ENCODE data around the gene ASPM. TPM values are rescaled to one million over a fixed set of nuclear protein-coding genes. Genes with fewer than 3 reads are reported as not detected.

Gene ASPM
- total and polyA plus RNA-seq, 2 of the 4 experiments (the other 2 are of a cell fraction), result 7.1 to 27.8 TPM

DNA sequence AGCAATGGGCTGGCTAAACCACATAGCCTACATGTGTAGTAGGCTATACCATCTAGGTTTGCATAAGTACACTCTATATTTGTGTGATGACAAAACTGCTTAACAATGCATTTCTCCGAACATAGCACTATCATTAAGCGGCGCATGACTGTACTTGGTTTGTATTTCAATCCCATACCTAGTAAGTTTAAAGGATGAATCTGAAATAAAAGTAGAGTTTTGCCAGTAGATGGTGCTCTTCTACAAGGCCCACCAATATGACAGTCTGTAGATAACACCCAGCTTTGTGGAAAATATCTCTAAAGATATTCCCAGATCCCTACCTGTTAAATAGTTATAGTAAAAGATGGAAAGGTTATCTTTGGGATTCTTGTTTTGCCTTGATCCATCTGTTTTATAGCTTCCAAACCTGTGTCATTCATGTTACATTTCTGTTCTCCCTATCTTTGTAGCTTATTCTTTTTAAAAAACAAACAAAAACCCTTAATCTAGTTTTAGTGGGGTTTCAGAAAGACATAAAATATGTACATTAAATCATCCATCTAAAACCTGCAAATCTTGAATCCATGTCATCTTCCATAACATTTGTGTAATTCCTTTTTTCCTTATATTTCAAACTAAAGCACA is 33.9 kb upstream of the ASPM start:
- no peak overlapping the region for H3K4me3 ChIP-seq (ENCODE audit: insufficient read depth, low read depth, low read length)
- ATAC-seq (ENCODE audit: low read depth) (peak; percentile 80), DNase-seq (peak; percentile 92)
- H2AFZ ChIP-seq (replicated peaks; ENCODE audit: low read length, poor library complexity), result no peak overlapping the region
- H3K79me1 ChIP-seq (ENCODE audit: low read depth in 1 of 2, low read length in 2 of 2), result peaks cover 3% of the 10 kb centered on the region in 2 experiments; a peak in 3 of 4 replicates
- no peaks in the 10 kb centered on the region for H3K9me1 ChIP-seq (ENCODE audit: insufficient read depth, low read length)
- no peak overlapping the region for H2AK5ac ChIP-seq (ENCODE audit: low read depth, low read length)
- no peak overlapping the region for H4K5ac ChIP-seq (ENCODE audit: low read depth, low read length)
- dilution Hi-C loops (cut with HindIII; ENCODE audit: low sequenced_read_pairs, unreplicated experiment) (no loop called here), intact Hi-C loops (cut with micrococcal nuclease) (loop anchor here (1.0 to 5.0 kb wide), 3 partner anchors 14 to 177 kb away; no protein-coding TSS in a partner anchor), in situ Hi-C loops (cut with MboI; ENCODE audit: low sequenced_read_pairs) (no loop called here)
- H3K23ac ChIP-seq (ENCODE audit: low read depth, low read length), result no peak overlapping the region
- peaks cover 7% of the 10 kb centered on the region for H3K36me3 ChIP-seq (ENCODE audit: control insufficient read depth, insufficient read depth, low read length)
- H3K27ac ChIP-seq (ENCODE audit: insufficient read depth, low read length), result no peak overlapping the region
- no peak overlapping the region for H2BK5ac ChIP-seq (ENCODE audit: low read depth, low read length, poor library complexity, severe bottlenecking)
- H4K8ac ChIP-seq (ENCODE audit: low read depth in 2 of 2, low read length in 2 of 2), result no peak overlapping the region
- ChIA-PET CTCF (interaction anchor here (0.5 to 1.9 kb wide), 5 partner anchors 8 to 226 kb away, joined by 3 to 9 read pairs (median 3); no protein-coding TSS in a partner anchor), POLR2A (ENCODE audit: unreplicated experiment) (no interaction called here)
- peak overlapping the region; percentile 8; the same call in 1 of the 2 replicates for H3K4me2 ChIP-seq (ENCODE audit: low read depth, low read length)
- H3K4me1 ChIP-seq (ENCODE audit: control insufficient read depth, insufficient read depth, low read length), result 0 out of 2 replicates have a peak, but pooled peaks cover 4% of the 10 kb centered on the region
- no peak overlapping the region for H2BK120ac ChIP-seq (ENCODE audit: low read depth, low read length)
- H3K4ac ChIP-seq (ENCODE audit: low read depth, low read length), result no peak overlapping the region
- no peak overlapping the region for H4K91ac ChIP-seq (ENCODE audit: insufficient read depth, low read depth, low read length)
- no peaks in the 10 kb centered on the region for H3K27me3 ChIP-seq (ENCODE audit: control insufficient read depth, insufficient read depth, low read length)
- no peak overlapping the region for H3K9ac ChIP-seq (ENCODE audit: low read depth, low read length)
- no peak overlapping the region for H3K18ac ChIP-seq (ENCODE audit: low read depth, low read length)
- no TSS peak for BruUV-seq (replicated peaks)
- H3K56ac ChIP-seq (ENCODE audit: extremely low read depth, insufficient read depth, low read length), result no peak overlapping the region
- H4K20me1 ChIP-seq (ENCODE audit: insufficient read depth, low read length), result no peaks in the 10 kb centered on the region
- no peak overlapping the region for H3K14ac ChIP-seq (replicated peaks; ENCODE audit: low read depth, low read length)
- no CpG with 5 or more reads among the region's 3 CpGs for whole genome bisulfite sequencing, 2 experiments (ENCODE audit: extremely low coverage in 2 of 2, insufficient read length in 1 of 2)
- no peak overlapping the region for H2BK20ac ChIP-seq (ENCODE audit: low read depth, low read length)
- no peak overlapping the region for H2AK9ac ChIP-seq (replicated peaks; ENCODE audit: low read depth, low read length, poor library complexity)
- H2BK15ac ChIP-seq (ENCODE audit: low read depth, low read length), result no peak overlapping the region
- H3K9me3 ChIP-seq (ENCODE audit: control insufficient read depth, insufficient read depth, low read length), result no peaks in the 10 kb centered on the region
- no peak for TF ChIP-seq ELK1 (IDR thresholded peaks at IDR 0.05; ENCODE audit: borderline replicate concordance, low read depth, low read length)
- no peak for TF ChIP-seq RCOR1 (IDR thresholded peaks at IDR 0.05; ENCODE audit: insufficient replicate concordance, low read length)
- TF ChIP-seq CEBPB (IDR thresholded peaks at IDR 0.05; ENCODE audit: low read depth, low read length), result 0 out of 2 replicates have a peak, but pooled peaks have one; percentile 1
- no peak for TF ChIP-seq FOS (IDR thresholded peaks at IDR 0.05; ENCODE audit: low read depth, low read length)
- TF ChIP-seq POLR2A (IDR thresholded peaks at IDR 0.05; ENCODE audit: low read depth, low read length), result no peak
- no peak for TF ChIP-seq MAZ (IDR thresholded peaks at IDR 0.05; ENCODE audit: borderline replicate concordance, low read depth, low read length)
- TF ChIP-seq SMC3 (IDR thresholded peaks at IDR 0.05; ENCODE audit: low read depth, low read length), result peak; percentile 54
- no peak for TF ChIP-seq CHD1 (IDR thresholded peaks at IDR 0.05; ENCODE audit: low read depth, low read length)
- peak; percentile 76 for TF ChIP-seq RAD21 (IDR thresholded peaks at IDR 0.05; ENCODE audit: low read length)
- TF ChIP-seq NFE2L2 (IDR thresholded peaks at IDR 0.05; ENCODE audit: low read depth, low read length), result no peak
- TF ChIP-seq MAFK (IDR thresholded peaks at IDR 0.05; ENCODE audit: low read depth, low read length), result peak; percentile 73
- TF ChIP-seq BHLHE40 (IDR thresholded peaks at IDR 0.05; ENCODE audit: low read depth, low read length), result no peak
- no peak for TF ChIP-seq RFX5 (IDR thresholded peaks at IDR 0.05; ENCODE audit: low read depth, low read length)
- no peak for TF ChIP-seq MXI1 (IDR thresholded peaks at IDR 0.05; ENCODE audit: borderline replicate concordance, low read depth, low read length)
- TF ChIP-seq, protein P1, sequence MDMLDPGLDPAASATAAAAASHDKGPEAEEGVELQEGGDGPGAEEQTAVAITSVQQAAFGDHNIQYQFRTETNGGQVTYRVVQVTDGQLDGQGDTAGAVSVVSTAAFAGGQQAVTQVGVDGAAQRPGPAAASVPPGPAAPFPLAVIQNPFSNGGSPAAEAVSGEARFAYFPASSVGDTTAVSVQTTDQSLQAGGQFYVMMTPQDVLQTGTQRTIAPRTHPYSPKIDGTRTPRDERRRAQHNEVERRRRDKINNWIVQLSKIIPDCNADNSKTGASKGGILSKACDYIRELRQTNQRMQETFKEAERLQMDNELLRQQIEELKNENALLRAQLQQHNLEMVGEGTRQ (IDR thresholded peaks at IDR 0.05; ENCODE audit: low read depth, low read length), result no peak

Data from IMR-90 (cell line).